Measurements from ENCODE around the gene KIF11. TPM values are rescaled to one million over a fixed set of nuclear protein-coding genes. Genes with fewer than 3 reads are reported as not detected.

The KIF11 gene
- total RNA-seq (2022) = 37.7 TPM in 2 replicates
- Bru-seq, nascent RNA = percentile 87 among the genes with signal in this experiment
- BruChase-seq, experiment 1, labeled RNA remaining after a 2-hour chase = percentile 89 among the genes with signal in this experiment
- BruChase-seq, experiment 2, labeled RNA remaining after a 6-hour chase = percentile 85 among the genes with signal in this experiment
- long read RNA-seq, full-length matches to known transcripts = 45 of 64 reads
- long read RNA-seq, partial matches to known transcripts = 8 of 64 reads
- long read RNA-seq, other reads (novel, unspliced or antisense) = 11 of 64 reads

GRCh38 chr10:92592761-92593618 lies at the start of gene KIF11:
Gene KIF11 (plus strand): TSS chr10:92593130. CDS start chr10:92593376, 246 bp downstream.
- no peaks in the 10 kb centered on the region for H3K27me3 Mint-ChIP-seq (ENCODE audit: insufficient read depth, unreplicated experiment)
- no peaks in the 10 kb centered on the region for H3K9me3 ChIP-seq
- intact Hi-C loops (cut with micrococcal nuclease; ENCODE audit: unreplicated experiment) = loop anchor here (10.0 kb wide), 2 partner anchors 252 to 292 kb away; partner anchors contain the start of gene EXOC6
- H3K4me3 Mint-ChIP-seq (ENCODE audit: unreplicated experiment) = peak within 1 kb of the TSS; percentile 100
- H3K27ac Mint-ChIP-seq (ENCODE audit: unreplicated experiment) = peak within 1 kb of the TSS; percentile 99
- TF ChIP-seq, protein P1, sequence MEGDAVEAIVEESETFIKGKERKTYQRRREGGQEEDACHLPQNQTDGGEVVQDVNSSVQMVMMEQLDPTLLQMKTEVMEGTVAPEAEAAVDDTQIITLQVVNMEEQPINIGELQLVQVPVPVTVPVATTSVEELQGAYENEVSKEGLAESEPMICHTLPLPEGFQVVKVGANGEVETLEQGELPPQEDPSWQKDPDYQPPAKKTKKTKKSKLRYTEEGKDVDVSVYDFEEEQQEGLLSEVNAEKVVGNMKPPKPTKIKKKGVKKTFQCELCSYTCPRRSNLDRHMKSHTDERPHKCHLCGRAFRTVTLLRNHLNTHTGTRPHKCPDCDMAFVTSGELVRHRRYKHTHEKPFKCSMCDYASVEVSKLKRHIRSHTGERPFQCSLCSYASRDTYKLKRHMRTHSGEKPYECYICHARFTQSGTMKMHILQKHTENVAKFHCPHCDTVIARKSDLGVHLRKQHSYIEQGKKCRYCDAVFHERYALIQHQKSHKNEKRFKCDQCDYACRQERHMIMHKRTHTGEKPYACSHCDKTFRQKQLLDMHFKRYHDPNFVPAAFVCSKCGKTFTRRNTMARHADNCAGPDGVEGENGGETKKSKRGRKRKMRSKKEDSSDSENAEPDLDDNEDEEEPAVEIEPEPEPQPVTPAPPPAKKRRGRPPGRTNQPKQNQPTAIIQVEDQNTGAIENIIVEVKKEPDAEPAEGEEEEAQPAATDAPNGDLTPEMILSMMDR (IDR thresholded peaks at IDR 0.05; ENCODE audit: insufficient read depth in 1 of 2, low read depth in 1 of 2, low read length in 1 of 2, severe bottlenecking in 1 of 2, unreplicated experiment in 1 of 2) = peak in 1 of 2 experiments; percentile 2
- peak; percentile 98 for DNase-seq
- ChIA-PET POLR2A (no interaction called here), CTCF (no interaction called here)
- peaks cover 5% of the 10 kb centered on the region; the same call in 1 of the 2 replicates for H3K4me1 ChIP-seq
- no TSS peak for BruUV-seq (replicated peaks)
- H3K4me1 Mint-ChIP-seq (ENCODE audit: low read depth, unreplicated experiment) = peaks cover 30% of the 10 kb centered on the region
- H3K36me3 Mint-ChIP-seq (ENCODE audit: insufficient read depth, unreplicated experiment) = peaks cover 23% of the 10 kb centered on the region
- peak within 1 kb of the TSS; percentile 80 for H3K4me3 ChIP-seq (ENCODE audit: low read depth, low read length)
- H3K9me3 Mint-ChIP-seq (ENCODE audit: unreplicated experiment) = no peaks in the 10 kb centered on the region
- no peaks in the 10 kb centered on the region for H3K36me3 ChIP-seq (ENCODE audit: control insufficient read depth, insufficient read depth, low read length)
- H3K27me3 ChIP-seq (replicated peaks; ENCODE audit: control insufficient read depth, insufficient read depth, low read length) = no peaks in the 10 kb centered on the region

- TF ChIP-seq, protein P1 (IDR thresholded peaks at IDR 0.05; ENCODE audit: insufficient read depth in 1 of 2, low read depth in 1 of 2, low read length in 1 of 2, severe bottlenecking in 1 of 2, unreplicated experiment in 1 of 2) = no peak
- no peaks in the 10 kb centered on the region for H3K4me1 ChIP-seq
- H3K27me3 Mint-ChIP-seq (ENCODE audit: insufficient read depth, unreplicated experiment) = no peaks in the 10 kb centered on the region
- H3K36me3 ChIP-seq (ENCODE audit: control insufficient read depth, insufficient read depth, low read length) = no peaks in the 10 kb centered on the region
- ChIA-PET CTCF (interaction anchor here (0.9 kb wide), 1 partner anchor 30 kb away, joined by 4 read pairs; the partner anchor contains the start of gene IDE), POLR2A (no interaction called here)
- H3K4me3 ChIP-seq (ENCODE audit: low read depth, low read length) = no peak overlapping the region
- intact Hi-C loops (cut with micrococcal nuclease; ENCODE audit: unreplicated experiment) = no loop called here
- H3K27me3 ChIP-seq (replicated peaks; ENCODE audit: control insufficient read depth, insufficient read depth, low read length) = no peaks in the 10 kb centered on the region
- H3K9me3 Mint-ChIP-seq (ENCODE audit: unreplicated experiment) = no peaks in the 10 kb centered on the region
- H3K27ac Mint-ChIP-seq (ENCODE audit: unreplicated experiment) = no peak overlapping the region
- H3K4me3 Mint-ChIP-seq (ENCODE audit: unreplicated experiment) = no peak overlapping the region
- peaks cover 34% of the 10 kb centered on the region for H3K36me3 Mint-ChIP-seq (ENCODE audit: insufficient read depth, unreplicated experiment)
- BruUV-seq (replicated peaks) = no TSS peak
- DNase-seq = peak in 1 of 2 experiments; percentile 10
- H3K9me3 ChIP-seq = no peaks in the 10 kb centered on the region
- peaks cover 6% of the 10 kb centered on the region for H3K4me1 Mint-ChIP-seq (ENCODE audit: low read depth, unreplicated experiment)
Observed at GRCh38 chr10:92544296-92544695, 48.6 kb upstream of the KIF11 start.

DNA sequence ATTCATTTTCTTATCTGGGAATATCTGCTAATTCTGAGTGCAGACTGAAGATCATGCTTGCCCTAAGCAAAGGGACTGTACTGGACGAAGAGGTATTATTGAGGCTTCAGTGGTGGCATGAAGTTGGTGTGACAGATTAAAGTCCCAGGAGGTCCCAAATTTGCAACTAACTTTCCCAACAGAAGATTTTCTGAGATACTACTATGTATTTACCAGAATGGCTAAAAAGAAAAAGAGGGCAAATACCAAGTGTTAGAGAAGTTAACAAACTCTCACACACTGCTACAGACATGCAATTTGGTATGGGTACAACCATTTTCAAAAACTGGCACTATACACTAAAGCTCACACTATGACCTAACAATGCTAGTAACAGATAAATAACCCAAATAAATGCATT lies 47.4 kb upstream of the KIF11 start:
- ChIA-PET POLR2A (no interaction called here), CTCF (no interaction called here)
- Mint-ChIP-seq H3K27me3 (ENCODE audit: insufficient read depth, unreplicated experiment) (no peaks in the 10 kb centered on the region), H3K9me3 (ENCODE audit: unreplicated experiment) (no peaks in the 10 kb centered on the region), H3K27ac (ENCODE audit: unreplicated experiment) (no peak overlapping the region), H3K4me3 (ENCODE audit: unreplicated experiment) (no peak overlapping the region), H3K4me1 (ENCODE audit: low read depth, unreplicated experiment) (peaks cover 6% of the 10 kb centered on the region), H3K36me3 (ENCODE audit: insufficient read depth, unreplicated experiment) (peaks cover 36% of the 10 kb centered on the region)
- DNase-seq = no peak
- no peaks in the 10 kb centered on the region for H3K4me1 ChIP-seq
- H3K27me3 ChIP-seq (replicated peaks; ENCODE audit: control insufficient read depth, insufficient read depth, low read length) = no peaks in the 10 kb centered on the region
- intact Hi-C loops (cut with micrococcal nuclease; ENCODE audit: unreplicated experiment) = no loop called here
- H3K9me3 ChIP-seq = no peaks in the 10 kb centered on the region
- H3K36me3 ChIP-seq (ENCODE audit: control insufficient read depth, insufficient read depth, low read length) = no peaks in the 10 kb centered on the region
- no TSS peak for BruUV-seq (replicated peaks)
- TF ChIP-seq, protein P1 (IDR thresholded peaks at IDR 0.05; ENCODE audit: insufficient read depth in 1 of 2, low read depth in 1 of 2, low read length in 1 of 2, severe bottlenecking in 1 of 2, unreplicated experiment in 1 of 2) = no peak
- no peak overlapping the region for H3K4me3 ChIP-seq (ENCODE audit: low read depth, low read length)

Measured in Caco-2 (cell line).